ENCODE measurements around the gene LPA.
"Not testable (repeated sequence)": the region's sequence is repeated elsewhere in the genome, so short reads cannot be mapped to it uniquely, and the experiment has no call there.

Gene LPA

GRCh38 chr6:160659562-160659961, 4.5 kb downstream of the LPA start:
- no peak for DNase-seq

- no peak for DNase-seq
Observed at GRCh38 chr6:160634706-160635105, 29.4 kb downstream of the LPA start.

GRCh38 chr6:160595838-160596832, 67.9 kb downstream of the LPA start:
- no peak for DNase-seq

GRCh38 chr6:160595297-160595696, 68.8 kb downstream of the LPA start:
- DNase-seq, result not testable (repeated sequence)

- DNase-seq, result no peak
Observed at GRCh38 chr6:160586374-160586773, 77.7 kb downstream of the LPA start.

GRCh38 chr6:160583794-160584193, 80.3 kb downstream of the LPA start:
- no peak for DNase-seq

GRCh38 chr6:160581406-160581805, 82.7 kb downstream of the LPA start:
- no peak for DNase-seq

- not testable (repeated sequence) for DNase-seq
Observed at GRCh38 chr6:160578515-160578914, 85.6 kb downstream of the LPA start.

GRCh38 chr6:160573943-160574342, 90.1 kb downstream of the LPA start:
- no peak for DNase-seq

GRCh38 chr6:160571201-160571600, 92.9 kb downstream of the LPA start:
- not testable (repeated sequence) for DNase-seq

GRCh38 chr6:160544802-160545201, 119.3 kb downstream of the LPA start:
- no peak for DNase-seq

- no peak for DNase-seq
Observed at GRCh38 chr6:160535270-160535669, 128.8 kb downstream of the LPA start.

- DNase-seq, result peak; percentile 45
Observed at GRCh38 chr6:160534050-160534696, 129.9 kb downstream of the LPA start.

- no peak for DNase-seq
Observed at GRCh38 chr6:160532315-160532714, 131.8 kb downstream of the LPA start.

- DNase-seq, result no peak
Observed at GRCh38 chr6:160531826-160532225, 132.2 kb downstream of the LPA start.

- not testable (repeated sequence) for DNase-seq
Observed at GRCh38 chr6:160529524-160529923, 134.6 kb downstream of the LPA start.

GRCh38 chr6:160523223-160523622, 140.9 kb downstream of the LPA start:
- DNase-seq, result no peak

- DNase-seq, result peak; percentile 76
Observed at GRCh38 chr6:160520043-160520904, 143.8 kb downstream of the LPA start.

GRCh38 chr6:160519603-160520042, 144.5 kb downstream of the LPA start:
- DNase-seq, result no peak

GRCh38 chr6:160519133-160519532, 144.9 kb downstream of the LPA start:
- DNase-seq, result no peak

- no peak for DNase-seq
Observed at GRCh38 chr6:160513836-160514235, 150.2 kb downstream of the LPA start.

GRCh38 chr6:160510976-160511617, 153.0 kb downstream of the LPA start:
- no peak for DNase-seq
